ENCODE results near the gene DENND1A.

DNA sequence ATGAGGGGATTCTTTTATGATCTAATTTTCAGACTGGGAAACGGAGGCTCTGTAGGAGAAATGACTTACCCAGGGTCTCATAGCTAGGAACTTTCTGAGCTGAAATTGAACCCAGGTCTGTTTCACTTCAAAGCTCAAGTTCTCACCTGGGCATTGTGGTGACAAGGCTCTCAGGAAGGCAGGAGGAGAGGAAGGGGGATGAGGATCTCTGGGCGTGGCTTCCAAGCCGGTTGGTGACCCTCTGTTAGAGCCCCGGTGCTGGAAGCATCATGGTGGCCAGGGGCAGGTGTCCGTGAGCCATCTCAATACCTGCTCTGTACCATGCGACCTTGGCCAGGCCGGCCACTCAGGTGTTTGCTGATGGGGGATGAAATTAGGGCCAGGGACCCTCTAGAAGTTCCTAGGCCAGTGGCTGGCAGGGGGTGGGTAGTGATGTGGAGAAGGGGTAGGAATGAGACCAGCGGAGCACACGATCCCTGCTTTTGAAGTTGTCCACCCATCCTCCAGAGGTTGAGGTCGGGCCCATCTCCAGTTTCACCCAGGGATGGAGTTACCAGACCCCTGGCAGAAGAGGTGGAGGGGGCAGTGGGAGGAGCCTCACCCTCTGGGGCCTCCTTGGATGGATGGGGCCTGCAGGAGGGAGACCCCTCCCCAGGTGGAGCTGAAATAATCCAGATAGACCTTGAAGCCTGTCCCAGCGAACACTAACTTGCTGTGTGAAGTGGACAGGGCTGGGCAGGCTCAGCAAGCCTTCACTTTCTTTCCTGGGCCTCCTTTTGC lies 568.0 kb downstream of the DENND1A start:
- TF ChIP-seq, protein P1, sequence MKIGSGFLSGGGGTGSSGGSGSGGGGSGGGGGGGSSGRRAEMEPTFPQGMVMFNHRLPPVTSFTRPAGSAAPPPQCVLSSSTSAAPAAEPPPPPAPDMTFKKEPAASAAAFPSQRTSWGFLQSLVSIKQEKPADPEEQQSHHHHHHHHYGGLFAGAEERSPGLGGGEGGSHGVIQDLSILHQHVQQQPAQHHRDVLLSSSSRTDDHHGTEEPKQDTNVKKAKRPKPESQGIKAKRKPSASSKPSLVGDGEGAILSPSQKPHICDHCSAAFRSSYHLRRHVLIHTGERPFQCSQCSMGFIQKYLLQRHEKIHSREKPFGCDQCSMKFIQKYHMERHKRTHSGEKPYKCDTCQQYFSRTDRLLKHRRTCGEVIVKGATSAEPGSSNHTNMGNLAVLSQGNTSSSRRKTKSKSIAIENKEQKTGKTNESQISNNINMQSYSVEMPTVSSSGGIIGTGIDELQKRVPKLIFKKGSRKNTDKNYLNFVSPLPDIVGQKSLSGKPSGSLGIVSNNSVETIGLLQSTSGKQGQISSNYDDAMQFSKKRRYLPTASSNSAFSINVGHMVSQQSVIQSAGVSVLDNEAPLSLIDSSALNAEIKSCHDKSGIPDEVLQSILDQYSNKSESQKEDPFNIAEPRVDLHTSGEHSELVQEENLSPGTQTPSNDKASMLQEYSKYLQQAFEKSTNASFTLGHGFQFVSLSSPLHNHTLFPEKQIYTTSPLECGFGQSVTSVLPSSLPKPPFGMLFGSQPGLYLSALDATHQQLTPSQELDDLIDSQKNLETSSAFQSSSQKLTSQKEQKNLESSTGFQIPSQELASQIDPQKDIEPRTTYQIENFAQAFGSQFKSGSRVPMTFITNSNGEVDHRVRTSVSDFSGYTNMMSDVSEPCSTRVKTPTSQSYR (CRISPR knock-in tag; IDR thresholded peaks at IDR 0.05; ENCODE audit: borderline replicate concordance), result no peak
- TF ChIP-seq ZBTB8A (CRISPR knock-in tag; IDR thresholded peaks at IDR 0.05; ENCODE audit: borderline replicate concordance, low read depth) (no peak), ZNF264 (CRISPR knock-in tag; IDR thresholded peaks at IDR 0.05) (no peak), HMG20B (CRISPR knock-in tag; conservative IDR thresholded peaks at IDR 0.05) (no peak)
- TF ChIP-seq, protein P2, sequence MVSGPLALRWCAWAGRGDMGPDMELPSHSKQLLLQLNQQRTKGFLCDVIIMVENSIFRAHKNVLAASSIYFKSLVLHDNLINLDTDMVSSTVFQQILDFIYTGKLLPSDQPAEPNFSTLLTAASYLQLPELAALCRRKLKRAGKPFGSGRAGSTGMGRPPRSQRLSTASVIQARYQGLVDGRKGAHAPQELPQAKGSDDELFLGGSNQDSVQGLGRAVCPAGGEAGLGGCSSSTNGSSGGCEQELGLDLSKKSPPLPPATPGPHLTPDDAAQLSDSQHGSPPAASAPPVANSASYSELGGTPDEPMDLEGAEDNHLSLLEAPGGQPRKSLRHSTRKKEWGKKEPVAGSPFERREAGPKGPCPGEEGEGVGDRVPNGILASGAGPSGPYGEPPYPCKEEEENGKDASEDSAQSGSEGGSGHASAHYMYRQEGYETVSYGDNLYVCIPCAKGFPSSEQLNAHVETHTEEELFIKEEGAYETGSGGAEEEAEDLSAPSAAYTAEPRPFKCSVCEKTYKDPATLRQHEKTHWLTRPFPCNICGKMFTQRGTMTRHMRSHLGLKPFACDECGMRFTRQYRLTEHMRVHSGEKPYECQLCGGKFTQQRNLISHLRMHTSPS (CRISPR knock-in tag; IDR thresholded peaks at IDR 0.05; ENCODE audit: low read depth), result no peak
- TF ChIP-seq, protein P3, sequence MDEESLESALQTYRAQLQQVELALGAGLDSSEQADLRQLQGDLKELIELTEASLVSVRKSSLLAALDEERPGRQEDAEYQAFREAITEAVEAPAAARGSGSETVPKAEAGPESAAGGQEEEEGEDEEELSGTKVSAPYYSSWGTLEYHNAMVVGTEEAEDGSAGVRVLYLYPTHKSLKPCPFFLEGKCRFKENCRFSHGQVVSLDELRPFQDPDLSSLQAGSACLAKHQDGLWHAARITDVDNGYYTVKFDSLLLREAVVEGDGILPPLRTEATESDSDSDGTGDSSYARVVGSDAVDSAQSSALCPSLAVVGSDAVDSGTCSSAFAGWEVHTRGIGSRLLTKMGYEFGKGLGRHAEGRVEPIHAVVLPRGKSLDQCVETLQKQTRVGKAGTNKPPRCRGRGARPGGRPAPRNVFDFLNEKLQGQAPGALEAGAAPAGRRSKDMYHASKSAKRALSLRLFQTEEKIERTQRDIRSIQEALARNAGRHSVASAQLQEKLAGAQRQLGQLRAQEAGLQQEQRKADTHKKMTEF (CRISPR knock-in tag; IDR thresholded peaks at IDR 0.05), result no peak
